Measurements from ENCODE around the gene RNF213.
"Not testable (repeated sequence)": the region's sequence is repeated elsewhere in the genome, so short reads cannot be mapped to it uniquely, and the experiment has no call there.

The RNF213 gene

DNA sequence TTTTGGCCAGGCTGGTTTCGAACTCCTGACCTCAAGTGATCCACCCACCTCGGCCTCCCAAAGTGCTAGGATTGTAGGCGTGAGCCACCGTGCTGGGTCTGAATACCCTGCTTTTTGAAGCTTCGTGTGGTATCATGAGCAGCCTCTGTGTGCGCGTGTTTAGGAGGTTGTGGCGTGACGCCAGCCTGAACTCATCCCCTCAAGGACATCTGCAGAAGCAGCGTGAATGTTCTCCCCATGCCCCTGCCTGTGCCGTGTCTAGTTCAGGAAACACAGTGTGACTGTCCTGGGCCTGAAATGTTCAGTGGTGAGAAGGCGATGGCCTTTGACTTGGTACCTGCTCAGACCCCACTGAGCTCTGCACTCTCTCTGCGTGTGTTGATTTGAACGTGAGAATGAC is 35.6 kb downstream of the RNF213 start:
- Histone ChIP-seq H3K27me3 (ENCODE audit: control insufficient read depth, insufficient read depth, low read length) (no peaks in the 10 kb centered on the region), H3K4me3 (ENCODE audit: low read depth, low read length) (no peak overlapping the region), H3K4me1 (ENCODE audit: control insufficient read depth, insufficient read depth, low read length) (no peaks in the 10 kb centered on the region), H3K36me3 (ENCODE audit: control insufficient read depth, insufficient read depth, low read length) (peaks cover 79% of the 10 kb centered on the region), H3K9me3 (ENCODE audit: control insufficient read depth, insufficient read depth, low read depth, low read length) (no peaks in the 10 kb centered on the region), H3K27ac (ENCODE audit: low read depth, low read length) (no peak overlapping the region), H3K9ac (ENCODE audit: low read length) (no peak overlapping the region)

DNA sequence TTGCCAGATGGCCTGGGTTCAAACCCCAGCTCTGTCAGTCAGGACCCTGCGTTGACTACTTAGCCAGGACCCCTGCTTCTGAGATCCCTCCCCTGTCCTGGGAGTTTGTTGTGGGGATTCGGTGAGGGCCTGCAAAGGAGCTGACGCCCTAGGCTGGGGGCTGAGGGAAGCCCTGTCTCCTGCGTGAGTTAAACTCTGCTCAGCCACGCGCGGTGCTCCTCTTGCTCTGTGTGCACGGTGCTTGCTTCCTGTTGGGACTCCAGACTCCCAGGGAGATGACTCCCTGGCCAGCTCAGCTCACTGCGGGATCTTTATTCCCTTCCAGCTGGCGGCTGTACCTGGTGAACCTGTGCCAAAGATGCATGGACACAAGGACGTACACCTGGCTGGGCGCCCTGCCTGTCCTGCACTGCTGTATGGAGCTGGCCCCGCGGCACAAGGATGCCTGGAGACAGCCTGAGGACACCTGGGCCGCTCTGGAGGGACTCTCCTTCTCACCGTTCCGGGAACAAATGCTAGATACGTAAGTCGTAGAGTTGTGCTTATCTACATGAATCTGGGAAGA is 37.4 kb downstream of the RNF213 start:
- no peaks in the 10 kb centered on the region for H3K27me3 ChIP-seq (ENCODE audit: control insufficient read depth, insufficient read depth, low read length)
- H3K27ac ChIP-seq (ENCODE audit: low read depth, low read length): no peak overlapping the region
- H3K36me3 ChIP-seq (ENCODE audit: control insufficient read depth, insufficient read depth, low read length): peaks cover 84% of the 10 kb centered on the region
- H3K4me1 ChIP-seq (ENCODE audit: control insufficient read depth, insufficient read depth, low read length): no peaks in the 10 kb centered on the region
- H3K4me3 ChIP-seq (ENCODE audit: low read depth, low read length): no peak overlapping the region
- no peak overlapping the region for H3K9ac ChIP-seq (ENCODE audit: low read length)
- H3K9me3 ChIP-seq (ENCODE audit: control insufficient read depth, insufficient read depth, low read depth, low read length): peaks cover 4% of the 10 kb centered on the region

DNA sequence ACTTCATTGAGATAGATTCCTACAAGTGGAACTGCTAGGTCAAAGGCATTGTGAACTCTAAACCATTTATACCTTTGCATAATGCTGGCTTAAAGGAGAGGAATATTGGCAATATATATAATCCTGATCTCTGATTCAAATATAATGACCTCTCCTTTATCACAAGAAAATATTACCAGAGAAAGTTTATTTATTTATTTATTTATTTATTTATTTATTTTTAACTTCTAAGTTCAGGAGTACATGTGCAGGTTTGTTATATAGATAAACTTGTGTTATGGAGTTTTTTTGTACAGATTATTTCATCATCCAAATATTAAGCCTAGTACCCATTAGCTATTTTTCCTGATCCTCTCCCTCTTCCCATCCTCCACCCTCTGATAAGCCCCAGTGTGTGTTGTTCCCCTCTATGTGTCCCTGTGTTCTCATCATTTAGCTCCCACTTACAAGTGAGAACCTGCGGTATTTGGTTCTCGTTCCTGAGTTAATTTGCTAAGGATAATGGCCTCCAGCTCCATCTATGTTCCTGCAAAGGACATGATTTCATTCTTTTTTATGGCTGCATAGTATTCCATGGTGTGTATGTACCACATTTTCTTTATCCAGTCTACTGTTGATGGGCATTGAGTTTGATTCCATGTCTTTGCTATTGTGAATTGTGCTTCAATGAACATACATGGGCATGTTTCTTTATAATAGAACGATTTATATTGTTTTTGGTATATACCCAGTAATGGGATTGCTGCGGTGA is 38.9 kb downstream of the RNF213 start:
- Histone ChIP-seq H3K36me3 (ENCODE audit: control insufficient read depth, insufficient read depth, low read length) (peaks cover 87% of the 10 kb centered on the region), H3K9me3 (ENCODE audit: control insufficient read depth, insufficient read depth, low read depth, low read length) (peaks cover 12% of the 10 kb centered on the region)
- H3K27me3 ChIP-seq (ENCODE audit: control insufficient read depth, insufficient read depth, low read length); H3K4me1 ChIP-seq (ENCODE audit: control insufficient read depth, insufficient read depth, low read length); H3K9ac ChIP-seq (ENCODE audit: low read length); H3K4me3 ChIP-seq (ENCODE audit: low read depth, low read length); H3K27ac ChIP-seq (ENCODE audit: low read depth, low read length): not testable (repeated sequence)

DNA sequence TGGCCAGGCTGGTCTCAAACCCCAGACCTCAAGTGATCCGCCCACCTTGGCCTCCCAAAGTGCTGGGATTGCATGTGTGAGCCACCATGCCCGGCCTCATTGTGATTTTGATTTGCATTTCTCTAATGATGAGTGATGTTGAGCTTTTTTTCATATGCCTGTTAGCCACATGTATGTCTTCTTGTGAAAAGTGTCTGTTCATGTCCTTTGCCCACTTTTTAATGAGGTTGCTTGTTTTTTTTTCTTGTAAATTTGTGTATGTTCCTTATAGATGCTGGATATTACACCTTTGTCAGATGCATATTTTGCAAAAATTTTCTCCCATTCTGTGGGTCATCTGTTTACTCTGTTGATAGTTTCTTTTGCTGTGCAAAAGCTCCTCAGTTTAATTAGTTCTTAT is 40.1 kb downstream of the RNF213 start:
- Histone ChIP-seq H3K36me3 (ENCODE audit: control insufficient read depth, insufficient read depth, low read length) (peaks cover 82% of the 10 kb centered on the region), H3K9me3 (ENCODE audit: control insufficient read depth, insufficient read depth, low read depth, low read length) (peaks cover 16% of the 10 kb centered on the region)
- H3K4me1 ChIP-seq (ENCODE audit: control insufficient read depth, insufficient read depth, low read length); H3K27me3 ChIP-seq (ENCODE audit: control insufficient read depth, insufficient read depth, low read length); H3K4me3 ChIP-seq (ENCODE audit: low read depth, low read length); H3K9ac ChIP-seq (ENCODE audit: low read length); H3K27ac ChIP-seq (ENCODE audit: low read depth, low read length): not testable (repeated sequence)

DNA sequence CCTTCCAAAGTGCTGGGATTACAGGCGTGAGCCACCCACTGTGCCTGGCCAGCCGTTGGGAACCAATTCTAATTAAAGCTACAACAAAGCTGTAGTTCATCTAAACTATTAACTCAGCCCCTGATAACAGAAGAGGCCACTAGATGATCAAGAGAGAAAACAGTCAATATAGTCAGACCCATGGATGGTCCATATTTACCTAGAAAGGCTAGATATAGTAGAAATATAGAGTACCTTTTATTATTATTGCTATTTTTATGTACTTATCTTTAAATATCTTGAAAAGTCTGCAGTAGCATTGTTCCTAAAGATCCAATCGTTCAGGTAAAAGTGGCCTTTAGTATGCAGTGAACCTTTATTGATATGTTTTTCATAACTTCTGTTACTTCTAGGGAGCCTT is 43.2 kb downstream of the RNF213 start:
- Histone ChIP-seq H3K27me3 (ENCODE audit: control insufficient read depth, insufficient read depth, low read length) (no peaks in the 10 kb centered on the region), H3K9me3 (ENCODE audit: control insufficient read depth, insufficient read depth, low read depth, low read length) (peaks cover 16% of the 10 kb centered on the region), H3K36me3 (ENCODE audit: control insufficient read depth, insufficient read depth, low read length) (peaks cover 84% of the 10 kb centered on the region), H3K4me1 (ENCODE audit: control insufficient read depth, insufficient read depth, low read length) (no peaks in the 10 kb centered on the region), H3K4me3 (ENCODE audit: low read depth, low read length) (no peak overlapping the region), H3K9ac (ENCODE audit: low read length) (no peak overlapping the region), H3K27ac (ENCODE audit: low read depth, low read length) (no peak overlapping the region)

DNA sequence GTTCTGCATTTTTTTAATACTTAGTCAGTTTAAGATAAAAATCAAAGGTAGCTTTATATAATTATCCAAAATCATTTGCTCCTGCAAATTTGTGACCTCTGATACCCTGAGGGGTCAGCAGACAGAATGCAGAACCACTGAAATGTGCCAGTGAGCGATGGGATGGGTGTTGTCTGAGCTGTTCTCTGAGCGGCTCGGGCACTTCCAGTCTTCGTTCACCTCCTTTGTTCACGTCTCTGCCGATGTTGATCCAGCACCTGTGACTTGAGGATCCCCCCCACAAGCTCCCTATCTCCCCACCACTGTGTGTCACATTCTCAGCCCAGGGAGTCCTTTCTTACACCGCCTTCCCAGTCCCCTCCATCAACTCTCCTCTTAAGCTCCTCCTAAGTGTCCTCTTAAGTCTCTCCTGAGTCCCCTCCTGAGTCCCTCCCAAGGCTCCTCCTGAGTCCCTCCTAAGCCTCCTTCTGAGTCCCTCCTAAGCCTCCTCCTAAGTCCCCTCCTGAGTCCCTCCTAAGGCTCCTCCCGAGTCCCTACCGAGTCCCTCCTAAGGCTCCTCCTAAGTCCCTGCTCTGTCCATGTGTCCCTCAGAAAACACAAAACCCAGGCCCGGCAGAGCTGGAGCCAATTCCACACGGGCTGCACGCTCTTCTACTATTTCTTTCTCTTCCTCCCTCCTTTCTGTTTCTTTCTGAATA is 47.5 kb downstream of the RNF213 start:
- Histone ChIP-seq H3K27me3 (ENCODE audit: control insufficient read depth, insufficient read depth, low read length) (no peaks in the 10 kb centered on the region), H3K4me3 (ENCODE audit: low read depth, low read length) (no peak overlapping the region), H3K4me1 (ENCODE audit: control insufficient read depth, insufficient read depth, low read length) (no peaks in the 10 kb centered on the region), H3K9me3 (ENCODE audit: control insufficient read depth, insufficient read depth, low read depth, low read length) (peaks cover 13% of the 10 kb centered on the region), H3K36me3 (ENCODE audit: control insufficient read depth, insufficient read depth, low read length) (peaks cover 77% of the 10 kb centered on the region), H3K9ac (ENCODE audit: low read length) (no peak overlapping the region), H3K27ac (ENCODE audit: low read depth, low read length) (no peak overlapping the region)

DNA sequence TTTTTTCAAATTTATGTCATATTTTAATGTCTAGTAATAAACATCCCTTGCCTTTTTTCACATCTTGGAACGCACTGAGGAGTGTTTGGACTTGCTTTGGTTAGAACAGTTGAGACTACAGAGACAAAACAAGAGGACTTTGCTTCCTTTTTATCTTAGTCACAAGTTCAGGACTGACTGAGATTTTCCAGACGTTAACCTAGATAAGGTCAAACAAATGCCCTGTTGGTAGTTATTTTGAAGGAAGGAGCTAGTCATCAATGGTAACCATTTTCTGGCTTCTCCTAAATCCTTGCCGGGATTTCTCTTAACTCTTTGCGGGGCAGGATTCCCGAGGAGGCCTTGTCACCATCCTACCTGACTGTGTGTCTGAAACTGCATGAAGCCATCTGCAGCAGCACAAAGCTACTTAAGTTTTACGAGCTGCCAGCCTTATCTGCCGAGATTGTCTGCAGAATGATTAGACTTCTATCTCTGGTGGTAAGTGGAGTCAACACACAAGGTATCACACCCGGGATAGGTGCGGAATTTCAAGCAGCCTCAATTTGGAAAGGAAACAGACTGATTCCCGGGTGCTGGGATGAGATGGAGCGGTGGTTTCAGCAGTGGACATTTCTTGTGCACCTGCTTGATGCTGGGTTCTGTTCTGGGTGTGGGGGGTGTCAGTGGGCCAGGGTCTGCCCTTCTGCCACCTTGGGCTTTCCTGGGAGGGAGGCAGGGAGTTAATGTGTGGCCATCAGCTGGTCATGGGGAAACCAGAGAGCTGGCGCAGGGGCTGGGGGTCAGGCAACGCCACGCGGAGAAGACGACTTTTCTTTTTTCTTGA is 48.3 kb downstream of the RNF213 start:
- Histone ChIP-seq H3K27me3 (ENCODE audit: control insufficient read depth, insufficient read depth, low read length) (no peaks in the 10 kb centered on the region), H3K4me1 (ENCODE audit: control insufficient read depth, insufficient read depth, low read length) (no peaks in the 10 kb centered on the region), H3K4me3 (ENCODE audit: low read depth, low read length) (no peak overlapping the region), H3K9ac (ENCODE audit: low read length) (no peak overlapping the region), H3K9me3 (ENCODE audit: control insufficient read depth, insufficient read depth, low read depth, low read length) (peaks cover 11% of the 10 kb centered on the region), H3K36me3 (ENCODE audit: control insufficient read depth, insufficient read depth, low read length) (peaks cover 75% of the 10 kb centered on the region), H3K27ac (ENCODE audit: low read depth, low read length) (no peak overlapping the region; the same call in 1 of the 2 replicates)

DNA sequence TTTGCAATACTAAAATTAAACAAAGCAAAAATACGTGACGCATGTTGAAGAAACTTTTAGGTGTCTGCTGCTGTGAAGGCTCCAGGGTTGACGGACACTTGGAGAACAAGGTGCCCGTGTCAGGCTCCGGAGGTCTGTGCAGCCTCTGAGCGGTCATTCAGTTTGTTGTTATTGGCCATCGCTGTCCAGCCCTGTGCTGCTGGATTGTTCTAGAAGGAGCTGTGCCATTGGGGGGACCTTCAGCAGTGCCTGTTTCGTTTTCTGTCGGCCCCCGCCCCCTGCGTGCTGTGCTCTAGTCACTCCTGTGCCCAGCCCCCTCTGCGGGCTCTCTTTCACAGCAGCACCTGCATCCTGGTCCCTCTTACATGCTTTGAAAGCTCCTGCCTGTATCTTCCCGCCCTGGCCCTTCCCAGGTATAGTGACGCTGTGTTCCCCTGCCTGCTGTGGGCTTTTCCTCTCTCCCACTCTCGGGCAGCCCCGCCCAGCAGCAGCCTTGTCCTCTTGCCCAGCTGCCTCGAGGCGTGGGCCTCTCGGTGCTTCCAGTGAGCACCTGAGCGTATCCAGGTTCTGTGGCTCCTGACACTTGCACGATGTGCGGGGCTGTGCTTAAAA is 50.7 kb downstream of the RNF213 start:
- H3K27ac ChIP-seq (ENCODE audit: low read depth, low read length): no peak overlapping the region
- no peak overlapping the region for H3K9ac ChIP-seq (ENCODE audit: low read length)
- H3K27me3 ChIP-seq (ENCODE audit: control insufficient read depth, insufficient read depth, low read length): no peaks in the 10 kb centered on the region
- no peaks in the 10 kb centered on the region for H3K4me1 ChIP-seq (ENCODE audit: control insufficient read depth, insufficient read depth, low read length)
- no peak overlapping the region for H3K4me3 ChIP-seq (ENCODE audit: low read depth, low read length)
- H3K9me3 ChIP-seq (ENCODE audit: control insufficient read depth, insufficient read depth, low read depth, low read length): peaks cover 7% of the 10 kb centered on the region; the same call in 1 of the 2 replicates
- peaks cover 64% of the 10 kb centered on the region for H3K36me3 ChIP-seq (ENCODE audit: control insufficient read depth, insufficient read depth, low read length)

DNA sequence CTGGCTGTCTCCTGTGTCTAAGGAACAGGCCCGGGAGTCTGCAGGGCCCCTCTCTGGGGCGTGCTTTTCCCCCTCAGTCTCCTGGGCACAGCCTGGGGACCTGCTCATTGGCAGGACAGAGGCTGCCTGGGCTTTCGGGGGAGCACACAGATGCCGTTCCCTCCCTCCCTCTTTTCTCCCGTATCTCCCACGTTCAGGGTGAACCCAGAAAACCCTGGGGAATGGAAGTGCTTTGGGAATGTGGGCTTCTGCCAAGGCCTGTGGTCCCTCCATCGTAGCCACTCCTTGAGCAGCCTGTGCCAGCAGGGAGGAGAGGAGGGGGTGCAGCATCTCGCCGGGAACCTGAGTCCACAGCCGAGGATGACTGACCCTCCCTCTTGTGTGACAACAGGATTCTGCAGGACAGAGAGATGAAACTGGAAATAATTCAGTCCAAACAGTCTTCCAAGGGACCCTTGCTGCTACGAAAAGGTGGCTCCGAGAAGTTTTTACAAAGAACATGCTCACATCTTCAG is 52.0 kb downstream of the RNF213 start:
- H3K36me3 ChIP-seq (ENCODE audit: control insufficient read depth, insufficient read depth, low read length): peaks cover 69% of the 10 kb centered on the region
- H3K27ac ChIP-seq (ENCODE audit: low read depth, low read length): no peak overlapping the region
- H3K4me3 ChIP-seq (ENCODE audit: low read depth, low read length): no peak overlapping the region
- peaks cover 7% of the 10 kb centered on the region; the same call in 1 of the 2 replicates for H3K9me3 ChIP-seq (ENCODE audit: control insufficient read depth, insufficient read depth, low read depth, low read length)
- no peaks in the 10 kb centered on the region for H3K27me3 ChIP-seq (ENCODE audit: control insufficient read depth, insufficient read depth, low read length)
- no peak overlapping the region for H3K9ac ChIP-seq (ENCODE audit: low read length)
- H3K4me1 ChIP-seq (ENCODE audit: control insufficient read depth, insufficient read depth, low read length): no peaks in the 10 kb centered on the region

DNA sequence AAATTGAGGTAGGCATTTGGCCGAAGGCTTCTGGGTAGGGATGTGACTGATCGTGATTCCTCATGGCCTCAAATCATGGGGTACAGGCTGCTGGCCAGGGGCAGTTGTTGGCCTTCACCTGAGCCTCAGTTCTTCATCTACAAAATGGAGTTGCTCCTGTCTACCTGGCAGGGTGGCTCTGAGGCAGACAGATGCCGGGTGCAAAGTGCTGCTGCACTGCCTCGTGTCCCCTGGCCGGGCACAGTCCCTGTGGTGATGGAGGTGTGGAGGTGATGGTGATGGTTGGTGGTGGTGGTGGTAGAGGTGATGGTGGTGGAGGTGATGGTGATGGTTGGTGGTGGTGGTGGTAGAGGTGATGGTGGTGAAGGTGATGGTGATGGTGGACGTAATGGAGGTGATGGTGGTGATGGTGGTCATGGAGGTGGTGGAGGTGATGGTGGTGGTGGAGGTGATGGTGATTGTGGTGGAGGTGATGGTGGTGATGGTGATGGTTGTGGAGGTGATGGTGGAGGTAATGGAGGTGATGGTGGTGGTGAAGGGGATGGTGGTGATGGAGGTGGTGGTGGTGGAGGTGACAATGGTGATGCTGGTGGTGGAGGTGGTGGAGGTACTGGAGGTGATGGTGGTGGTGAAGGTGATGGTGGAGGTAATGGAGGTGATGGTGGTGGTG is 52.6 kb downstream of the RNF213 start:
- Histone ChIP-seq H3K36me3 (ENCODE audit: control insufficient read depth, insufficient read depth, low read length) (peaks cover 69% of the 10 kb centered on the region), H3K27ac (ENCODE audit: low read depth, low read length) (no peak overlapping the region), H3K27me3 (ENCODE audit: control insufficient read depth, insufficient read depth, low read length) (no peaks in the 10 kb centered on the region), H3K9ac (ENCODE audit: low read length) (no peak overlapping the region), H3K4me3 (ENCODE audit: low read depth, low read length) (no peak overlapping the region), H3K9me3 (ENCODE audit: control insufficient read depth, insufficient read depth, low read depth, low read length) (peaks cover 7% of the 10 kb centered on the region; the same call in 1 of the 2 replicates), H3K4me1 (ENCODE audit: control insufficient read depth, insufficient read depth, low read length) (no peaks in the 10 kb centered on the region)

Data from HUES6 (cell line).